SK-N-MC (cell line): ENCODE data around the gene CDH23.

Source experiments
- DNase-seq: peaks from one replicate; pipeline ENCODE4 v3.0.0-alpha.2; 2011; ENCODE audit warnings: low read depth, low spot score
- H3K27ac ChIP-seq: fragments of 200-600 bp; sonication (generic); 2 replicates; pipeline ENCODE4 v1.5.1; 2016; ENCODE audit warnings: mixed run types
- H3K36me3 ChIP-seq: fragments of 200-600 bp; sonication (generic); 2 replicates; pipeline ENCODE4 v1.6.1; 2017; ENCODE audit warnings: antibody characterized with exemption, low read length, mixed read lengths; ENCODE audit not compliant: insufficient read depth
- H3K4me3 ChIP-seq: fragments of 200-600 bp; sonication (generic); 2 replicates; pipeline ENCODE4 v1.5.1; 2016
- H3K9ac ChIP-seq: fragments of 200-600 bp; sonication (generic); 2 replicates; pipeline ENCODE4 v1.8.0; 2017; ENCODE audit warnings: mixed run types, mixed read lengths; ENCODE audit not compliant: insufficient read length
- H3K9me3 ChIP-seq: fragments of 200-600 bp; sonication (generic); 2 replicates; pipeline ENCODE4 v1.6.1; 2017; ENCODE audit warnings: low read depth, mild to moderate bottlenecking, antibody characterized with exemption, low read length, moderate library complexity, mixed read lengths
- EZH2 ChIP-seq: fragments of 200-600 bp; sonication (generic); IDR thresholded peaks from one replicate; pipeline ENCODE4 v1.6.1; 2017; ENCODE audit warnings: antibody characterized with exemption
- FOXP2 ChIP-seq: optimal IDR thresholded peaks from 2 replicates; pipeline ENCODE3; 2011; ENCODE audit warnings: mild to moderate bottlenecking, moderate library complexity; ENCODE audit not compliant: insufficient read depth; ENCODE audit errors: extremely low read length, control extremely low read depth
- POLR2AphosphoS5 ChIP-seq: IDR thresholded peaks from 2 replicates; pipeline ENCODE4 v1.6.1; 2012; ENCODE audit warnings: mild to moderate bottlenecking, low read depth, low read length, borderline replicate concordance

Gene CDH23

DNA sequence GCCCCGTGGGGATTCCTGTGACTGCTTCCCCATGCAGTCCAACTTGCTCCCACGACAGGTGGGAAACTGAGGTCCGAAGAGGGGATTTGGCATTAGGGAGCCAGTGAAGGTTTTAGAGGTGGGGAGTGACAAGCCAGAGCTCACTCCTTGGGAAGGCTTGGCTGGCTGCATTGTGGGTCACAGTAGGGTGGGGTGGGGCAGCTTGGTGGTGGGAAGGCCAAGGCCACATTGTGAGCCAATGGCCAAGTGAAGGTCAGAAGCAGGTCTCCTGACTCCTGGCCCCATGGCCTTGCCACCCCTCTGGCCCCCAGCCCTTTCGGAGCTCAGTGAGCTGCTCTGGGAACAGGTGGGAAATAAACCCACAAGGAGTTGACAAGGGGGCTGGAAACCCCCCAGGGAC, 320.3 kb downstream of the CDH23 start:
- no peak for DNase-seq
- TF ChIP-seq FOXP2 (no peak), EZH2 (no peak), POLR2AphosphoS5 (no peak)
- no peak overlapping the region for H3K9ac ChIP-seq
- no peak overlapping the region for H3K4me3 ChIP-seq
- H3K27ac ChIP-seq: no peak overlapping the region
- H3K9me3 ChIP-seq: no peaks in the 10 kb centered on the region
- no peaks in the 10 kb centered on the region for H3K36me3 ChIP-seq

DNA sequence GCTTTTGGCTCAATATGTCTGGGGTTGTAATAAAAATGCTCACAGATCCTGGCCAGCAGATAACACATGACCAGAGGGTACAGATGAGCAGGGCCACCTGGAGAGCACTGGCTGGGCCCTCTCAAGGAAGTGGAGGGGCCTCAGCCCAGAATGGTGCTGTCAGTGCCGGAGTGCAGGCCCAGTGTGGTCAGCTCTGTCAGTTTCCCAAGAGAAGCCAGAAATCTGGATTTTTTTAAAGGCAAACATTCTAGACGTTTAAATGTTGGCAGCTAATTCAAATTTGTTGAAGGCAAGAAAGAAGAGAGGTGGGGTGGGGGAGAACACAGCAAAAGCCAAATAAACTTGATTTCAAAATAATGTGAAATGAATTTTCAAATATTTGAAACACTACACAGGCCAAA, 320.8 kb downstream of the CDH23 start:
- no peaks in the 10 kb centered on the region for H3K36me3 ChIP-seq
- H3K9ac ChIP-seq: no peak overlapping the region
- H3K9me3 ChIP-seq: no peaks in the 10 kb centered on the region
- DNase-seq: no peak
- no peak overlapping the region for H3K4me3 ChIP-seq
- no peak overlapping the region for H3K27ac ChIP-seq
- TF ChIP-seq POLR2AphosphoS5 (no peak), EZH2 (no peak), FOXP2 (no peak)

DNA sequence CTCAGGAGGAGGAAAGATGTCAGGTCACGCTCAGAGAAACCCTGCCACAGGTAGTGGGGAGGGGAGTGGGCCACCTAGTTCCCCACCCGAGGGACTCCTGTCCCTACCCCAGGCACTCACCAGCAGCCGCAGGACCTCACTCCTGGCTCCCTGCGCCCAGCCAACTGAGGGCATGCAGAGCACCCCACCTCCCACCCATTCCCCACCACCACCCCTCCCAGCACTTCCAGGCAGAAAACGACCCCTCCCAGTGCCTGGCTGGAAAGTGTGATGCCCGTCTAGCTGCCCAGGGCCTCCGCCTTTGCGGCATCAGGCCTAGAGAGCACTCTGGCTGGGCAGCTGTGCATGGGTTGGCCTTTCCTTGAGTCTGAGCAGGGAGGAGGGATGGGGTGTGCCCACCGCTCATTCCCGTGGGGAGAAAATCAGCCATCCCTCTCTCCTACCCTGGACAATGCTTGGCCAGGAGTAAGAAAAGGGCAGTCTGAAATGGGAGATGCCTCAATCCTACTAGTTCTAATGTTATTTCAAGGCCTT, 321.5 kb downstream of the CDH23 start:
- Histone ChIP-seq H3K4me3 (no peak overlapping the region), H3K27ac (no peak overlapping the region), H3K9me3 (no peaks in the 10 kb centered on the region), H3K9ac (no peak overlapping the region), H3K36me3 (no peaks in the 10 kb centered on the region)
- no peak for TF ChIP-seq FOXP2
- no peak for TF ChIP-seq POLR2AphosphoS5
- no peak for TF ChIP-seq EZH2
- DNase-seq: no peak

DNA sequence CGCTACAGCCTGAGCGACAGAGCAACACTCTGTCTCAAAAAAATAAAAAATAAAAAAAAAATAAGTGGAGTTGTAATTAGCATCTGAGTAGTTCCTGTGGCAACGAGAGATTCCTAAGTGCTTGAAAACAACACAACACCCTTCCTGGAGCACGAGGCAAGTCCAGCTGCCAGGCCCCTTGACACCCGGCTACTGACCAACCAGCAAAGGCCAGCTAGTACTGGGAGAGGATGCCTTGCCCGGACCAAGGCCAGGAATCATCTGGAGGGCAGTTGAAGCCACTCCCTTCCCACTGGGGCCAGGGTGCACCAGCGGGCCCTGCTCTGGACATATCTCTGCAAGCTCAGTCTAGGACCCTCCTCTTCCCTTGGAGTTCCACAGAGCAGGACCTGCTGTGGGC, 322.3 kb downstream of the CDH23 start:
- no peaks in the 10 kb centered on the region for H3K36me3 ChIP-seq
- no peak overlapping the region for H3K27ac ChIP-seq
- TF ChIP-seq POLR2AphosphoS5: no peak
- TF ChIP-seq EZH2: no peak
- TF ChIP-seq FOXP2: no peak
- DNase-seq: no peak
- H3K9me3 ChIP-seq: no peaks in the 10 kb centered on the region
- H3K4me3 ChIP-seq: no peak overlapping the region
- no peak overlapping the region for H3K9ac ChIP-seq

DNA sequence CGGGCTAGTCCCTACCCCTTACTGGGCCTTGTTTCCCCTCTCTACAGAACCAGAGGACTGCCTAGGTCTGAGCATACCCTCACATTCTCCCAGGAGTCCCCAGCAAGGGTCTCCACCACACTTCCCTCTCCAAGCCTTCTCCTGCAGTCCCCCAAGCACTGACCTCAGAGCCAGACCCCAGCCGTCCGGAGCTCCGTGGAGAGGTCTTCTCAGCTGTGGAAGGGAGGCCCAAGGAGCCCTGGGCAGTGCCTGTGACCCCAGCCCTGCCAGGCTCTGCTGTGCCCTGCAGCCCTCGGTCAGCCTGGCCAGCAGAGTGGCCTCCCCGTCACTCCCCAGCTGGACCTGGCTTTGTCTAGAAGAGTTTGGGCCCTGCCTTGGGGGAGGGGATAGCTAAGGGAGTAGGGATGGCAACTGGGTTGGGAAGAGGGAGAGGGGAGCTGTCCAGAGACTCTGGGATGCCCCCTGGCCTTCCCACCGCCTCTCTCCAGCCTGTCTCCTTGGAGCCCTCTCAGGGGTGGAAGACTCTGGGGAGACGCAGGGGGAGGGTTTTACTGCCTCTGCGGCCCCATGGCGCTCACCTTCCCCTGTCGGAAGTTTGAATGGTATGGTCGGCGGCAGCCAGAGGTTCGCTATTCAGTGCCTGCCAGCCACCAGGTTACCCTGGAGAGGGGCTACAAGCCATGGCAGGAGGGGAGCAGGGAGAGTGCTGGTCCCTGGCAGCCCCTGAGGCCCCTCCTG, 322.9 kb downstream of the CDH23 start, which contains the start of gene C10orf105:
TSS of gene C10orf105 (minus strand) at position 315 of the 738 bp plus-strand sequence. CDS start 3,441 bp downstream, outside the sequence.
- no peak within 1 kb of the TSS for H3K4me3 ChIP-seq
- no peak within 1 kb of the TSS for H3K9ac ChIP-seq
- no peak within 1 kb of the TSS for H3K27ac ChIP-seq
- no peaks in the 10 kb centered on the region for H3K36me3 ChIP-seq
- H3K9me3 ChIP-seq: no peaks in the 10 kb centered on the region
- no peak for DNase-seq
- TF ChIP-seq EZH2 (no peak), POLR2AphosphoS5 (no peak), FOXP2 (no peak)

DNA sequence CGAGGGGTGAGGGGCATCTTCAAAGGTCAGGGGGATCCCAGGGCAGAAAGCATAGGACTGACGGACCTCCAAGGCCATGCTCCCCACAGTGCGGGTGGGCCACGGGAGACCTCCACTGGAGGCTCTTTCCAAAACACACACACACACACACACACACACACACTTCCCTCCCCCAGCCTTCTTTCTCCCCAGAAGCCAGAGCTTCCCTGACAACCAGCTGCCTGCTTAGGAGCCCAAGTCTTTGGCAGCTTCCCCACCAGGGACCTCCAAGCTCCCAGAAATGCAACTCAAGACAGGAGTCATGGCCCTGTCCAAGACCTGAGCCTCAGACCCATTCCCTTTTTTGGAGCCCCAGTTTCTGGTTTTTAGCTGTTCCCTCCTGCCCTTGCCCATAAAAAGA, 323.6 kb downstream of the CDH23 start:
- Histone ChIP-seq H3K27ac (no peak overlapping the region), H3K4me3 (no peak overlapping the region), H3K9me3 (no peaks in the 10 kb centered on the region), H3K9ac (no peak overlapping the region), H3K36me3 (no peaks in the 10 kb centered on the region)
- TF ChIP-seq POLR2AphosphoS5 (no peak), FOXP2 (no peak), EZH2 (no peak)
- DNase-seq: no peak

DNA sequence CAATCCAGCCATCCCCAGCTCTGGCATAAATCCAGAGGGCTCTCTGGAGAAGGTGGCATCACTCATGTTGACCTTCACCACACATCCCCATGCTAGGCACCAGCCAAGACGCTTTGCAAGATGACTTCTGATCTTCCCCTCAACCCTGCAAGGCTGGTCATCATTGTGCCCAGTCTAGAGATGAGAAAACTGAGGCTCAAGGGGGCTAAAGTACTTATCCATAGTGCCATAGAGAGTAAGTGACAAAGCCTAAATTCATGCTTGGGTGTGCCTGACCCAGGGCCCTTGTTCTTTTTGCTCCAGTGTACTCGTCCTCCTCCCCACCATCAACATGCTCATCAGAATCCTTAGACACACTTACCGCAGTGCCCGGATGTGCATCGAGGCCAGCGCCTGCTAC, 324.6 kb downstream of the CDH23 start:
- no peak overlapping the region for H3K27ac ChIP-seq
- no peak overlapping the region for H3K9ac ChIP-seq
- no peaks in the 10 kb centered on the region for H3K9me3 ChIP-seq
- no peak overlapping the region for H3K4me3 ChIP-seq
- TF ChIP-seq EZH2 (no peak), POLR2AphosphoS5 (no peak), FOXP2 (no peak)
- no peak for DNase-seq
- H3K36me3 ChIP-seq: no peaks in the 10 kb centered on the region

DNA sequence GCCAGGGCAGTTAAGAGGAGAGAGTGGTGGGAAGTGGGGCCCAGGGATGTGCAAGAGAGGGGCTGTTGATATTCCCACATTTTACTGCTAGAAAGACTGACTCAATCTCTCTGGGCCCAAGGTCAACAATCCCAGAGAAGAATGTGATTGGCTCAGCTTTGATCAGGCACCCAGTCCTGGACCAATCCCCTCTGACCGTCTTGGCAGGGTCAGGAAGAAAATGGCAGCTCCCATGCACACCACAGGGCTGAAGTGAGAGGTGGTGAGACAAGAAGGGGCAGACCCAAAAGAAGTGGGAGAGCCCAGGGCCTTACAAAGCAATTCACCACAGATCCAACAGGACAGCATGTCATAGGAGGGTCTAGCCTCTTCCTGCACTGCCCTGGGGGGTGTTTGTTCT, 326.1 kb downstream of the CDH23 start:
- no peak for TF ChIP-seq POLR2AphosphoS5
- TF ChIP-seq EZH2: no peak
- TF ChIP-seq FOXP2: no peak
- H3K4me3 ChIP-seq: no peak overlapping the region

DNA sequence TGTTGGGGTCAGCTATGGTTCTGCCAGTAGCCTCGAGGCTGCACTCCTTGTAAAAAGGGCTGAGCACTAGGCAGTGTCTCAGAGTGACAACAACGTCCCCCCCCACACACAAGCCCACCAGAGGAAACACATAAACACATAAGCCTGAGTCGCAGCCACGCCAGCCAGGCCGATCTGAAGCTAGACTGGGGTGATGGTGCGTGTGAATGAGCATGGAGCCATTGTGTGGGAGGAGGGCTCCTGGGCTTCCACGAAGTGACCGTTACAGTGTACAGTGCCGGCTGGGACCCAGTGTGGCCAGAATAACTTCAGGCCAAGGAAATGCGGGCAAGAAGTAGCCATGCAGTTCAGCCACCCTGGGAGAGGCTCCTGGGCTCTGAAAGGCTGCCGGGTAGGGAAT, 326.6 kb downstream of the CDH23 start:
- Histone ChIP-seq H3K4me3 (no peak overlapping the region), H3K9ac (no peak overlapping the region), H3K27ac (no peak overlapping the region), H3K9me3 (no peaks in the 10 kb centered on the region), H3K36me3 (no peaks in the 10 kb centered on the region)
- TF ChIP-seq EZH2 (no peak), POLR2AphosphoS5 (no peak), FOXP2 (no peak)
- DNase-seq: no peak

More for the DNA sequence above, 326.1 kb downstream of the CDH23 start:
- Histone ChIP-seq H3K27ac (no peak overlapping the region), H3K36me3 (no peaks in the 10 kb centered on the region), H3K9ac (no peak overlapping the region), H3K9me3 (no peaks in the 10 kb centered on the region)
- no peak for DNase-seq
